Esophagus muscularis mucosa (tissue), 4 donors: ENCODE measurements around the gene GJC1.

Source experiments
- CTCF ChIP-seq, 3 experiments: fragments of 200-600 bp in 2 of 3; fragments of 450-650 bp in 1 of 3; sonication (generic) in 2 of 3; IDR thresholded peaks; one replicate each; pipeline ENCODE4 v1.5.1; 2017 to 2019; ENCODE audit warnings: antibody characterized with exemption in 3 of 3, mild to moderate bottlenecking in 2 of 3, moderate library complexity in 1 of 3
- EP300 ChIP-seq: sonication (generic); formaldehyde crosslinking; IDR thresholded peaks from one replicate; pipeline ENCODE4 v1.6.1; 2017; ENCODE audit warnings: antibody characterized with exemption
- POLR2A ChIP-seq: fragments of 450-650 bp; IDR thresholded peaks from one replicate; pipeline ENCODE4 v1.6.1; 2017; ENCODE audit warnings: antibody characterized with exemption, moderate library complexity, mild to moderate bottlenecking, low read depth

DNA sequence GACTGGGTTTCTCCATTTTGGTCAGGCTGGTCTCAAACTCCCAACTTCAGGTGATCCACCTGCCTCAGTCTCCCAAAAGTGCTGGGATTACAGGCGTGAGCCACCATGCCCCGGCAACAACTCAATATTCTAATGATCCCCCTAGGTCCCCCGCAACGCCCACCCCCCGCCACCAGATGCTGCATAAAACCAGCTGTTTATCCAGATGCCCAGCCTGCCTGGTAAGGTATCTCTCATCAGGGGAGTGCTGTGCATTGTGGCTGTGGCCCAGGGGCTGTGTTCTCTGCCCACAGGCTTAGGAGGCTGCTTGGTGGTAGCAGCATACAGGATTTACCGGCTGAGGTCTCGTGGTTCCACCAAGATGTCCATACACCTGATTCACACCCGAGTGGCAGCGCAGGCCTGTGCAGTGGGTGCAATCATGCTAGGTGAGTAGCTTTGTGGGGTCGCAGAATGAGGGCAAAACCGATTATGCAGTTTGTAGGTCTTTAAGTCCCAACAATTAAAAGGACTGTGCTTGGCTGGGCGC is 18.9 kb upstream of the GJC1 start:
- TF ChIP-seq CTCF (IDR thresholded peaks at IDR 0.05), result no peak
- TF ChIP-seq POLR2A, result no peak
- no peak for TF ChIP-seq EP300
